ENCODE data around the gene HOXA10.

DNA sequence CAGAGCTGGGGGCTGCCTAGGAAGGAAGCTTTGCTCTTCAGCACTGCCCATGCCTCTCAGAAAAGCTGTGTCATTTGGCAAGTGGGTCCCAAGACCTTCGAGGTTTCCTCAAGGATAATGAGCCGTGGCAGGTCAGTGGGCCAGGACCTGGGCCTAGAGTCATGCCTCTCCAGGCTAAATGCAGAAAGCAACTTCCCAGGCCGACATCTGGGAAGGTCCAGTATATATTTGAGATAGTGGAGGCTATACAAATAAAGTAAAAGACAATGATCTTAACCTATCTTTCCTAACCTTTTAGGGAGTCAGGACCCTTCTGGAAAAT is 2.4 kb upstream of the HOXA10 start:
- TF ChIP-seq YY1 (IDR thresholded peaks at IDR 0.05; ENCODE audit: extremely low read depth, insufficient replicate concordance, low read depth, low read length) = no peak
- no peak for TF ChIP-seq CEBPB (IDR thresholded peaks at IDR 0.05; ENCODE audit: low read depth)
- no peak for TF ChIP-seq RAD21 (IDR thresholded peaks at IDR 0.05; ENCODE audit: low read depth)
- TF ChIP-seq, protein P1, sequence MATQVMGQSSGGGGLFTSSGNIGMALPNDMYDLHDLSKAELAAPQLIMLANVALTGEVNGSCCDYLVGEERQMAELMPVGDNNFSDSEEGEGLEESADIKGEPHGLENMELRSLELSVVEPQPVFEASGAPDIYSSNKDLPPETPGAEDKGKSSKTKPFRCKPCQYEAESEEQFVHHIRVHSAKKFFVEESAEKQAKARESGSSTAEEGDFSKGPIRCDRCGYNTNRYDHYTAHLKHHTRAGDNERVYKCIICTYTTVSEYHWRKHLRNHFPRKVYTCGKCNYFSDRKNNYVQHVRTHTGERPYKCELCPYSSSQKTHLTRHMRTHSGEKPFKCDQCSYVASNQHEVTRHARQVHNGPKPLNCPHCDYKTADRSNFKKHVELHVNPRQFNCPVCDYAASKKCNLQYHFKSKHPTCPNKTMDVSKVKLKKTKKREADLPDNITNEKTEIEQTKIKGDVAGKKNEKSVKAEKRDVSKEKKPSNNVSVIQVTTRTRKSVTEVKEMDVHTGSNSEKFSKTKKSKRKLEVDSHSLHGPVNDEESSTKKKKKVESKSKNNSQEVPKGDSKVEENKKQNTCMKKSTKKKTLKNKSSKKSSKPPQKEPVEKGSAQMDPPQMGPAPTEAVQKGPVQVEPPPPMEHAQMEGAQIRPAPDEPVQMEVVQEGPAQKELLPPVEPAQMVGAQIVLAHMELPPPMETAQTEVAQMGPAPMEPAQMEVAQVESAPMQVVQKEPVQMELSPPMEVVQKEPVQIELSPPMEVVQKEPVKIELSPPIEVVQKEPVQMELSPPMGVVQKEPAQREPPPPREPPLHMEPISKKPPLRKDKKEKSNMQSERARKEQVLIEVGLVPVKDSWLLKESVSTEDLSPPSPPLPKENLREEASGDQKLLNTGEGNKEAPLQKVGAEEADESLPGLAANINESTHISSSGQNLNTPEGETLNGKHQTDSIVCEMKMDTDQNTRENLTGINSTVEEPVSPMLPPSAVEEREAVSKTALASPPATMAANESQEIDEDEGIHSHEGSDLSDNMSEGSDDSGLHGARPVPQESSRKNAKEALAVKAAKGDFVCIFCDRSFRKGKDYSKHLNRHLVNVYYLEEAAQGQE (IDR thresholded peaks at IDR 0.05; ENCODE audit: low read depth) = no peak
- TF ChIP-seq, protein P2, sequence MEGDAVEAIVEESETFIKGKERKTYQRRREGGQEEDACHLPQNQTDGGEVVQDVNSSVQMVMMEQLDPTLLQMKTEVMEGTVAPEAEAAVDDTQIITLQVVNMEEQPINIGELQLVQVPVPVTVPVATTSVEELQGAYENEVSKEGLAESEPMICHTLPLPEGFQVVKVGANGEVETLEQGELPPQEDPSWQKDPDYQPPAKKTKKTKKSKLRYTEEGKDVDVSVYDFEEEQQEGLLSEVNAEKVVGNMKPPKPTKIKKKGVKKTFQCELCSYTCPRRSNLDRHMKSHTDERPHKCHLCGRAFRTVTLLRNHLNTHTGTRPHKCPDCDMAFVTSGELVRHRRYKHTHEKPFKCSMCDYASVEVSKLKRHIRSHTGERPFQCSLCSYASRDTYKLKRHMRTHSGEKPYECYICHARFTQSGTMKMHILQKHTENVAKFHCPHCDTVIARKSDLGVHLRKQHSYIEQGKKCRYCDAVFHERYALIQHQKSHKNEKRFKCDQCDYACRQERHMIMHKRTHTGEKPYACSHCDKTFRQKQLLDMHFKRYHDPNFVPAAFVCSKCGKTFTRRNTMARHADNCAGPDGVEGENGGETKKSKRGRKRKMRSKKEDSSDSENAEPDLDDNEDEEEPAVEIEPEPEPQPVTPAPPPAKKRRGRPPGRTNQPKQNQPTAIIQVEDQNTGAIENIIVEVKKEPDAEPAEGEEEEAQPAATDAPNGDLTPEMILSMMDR (IDR thresholded peaks at IDR 0.05 in 2 of 3, conservative IDR thresholded peaks at IDR 0.05 in 1 of 3; ENCODE audit: borderline replicate concordance in 1 of 3, insufficient read depth in 1 of 3, low read depth in 2 of 3, low read length in 2 of 3) = no peak
- no peak for TF ChIP-seq ZNF274 (IDR thresholded peaks at IDR 0.05; ENCODE audit: low read depth, low read length)
